Caco-2 (cell line): ENCODE data around the gene FMOD. TPM values are rescaled to one million over a fixed set of nuclear protein-coding genes. Genes with fewer than 3 reads are reported as not detected.

Source experiments
- Bru-seq: library from RNA; stranded (reverse); fragments of 400-500 nt; gene quantifications from one replicate; lab custom pipeline; 2021; lab: Mats Ljungman, UMichigan
- BruChase-seq, 2 experiments: library from RNA; stranded (reverse); fragments of 400-500 nt; gene quantifications; one replicate each; lab custom pipeline; 2021; lab: Mats Ljungman, UMichigan
- BruUV-seq: library from RNA; stranded (reverse); fragments of 400-500 nt; replicated peaks from 2 replicates; lab custom pipeline; 2021; lab: Mats Ljungman, UMichigan
- CTCF ChIA-PET: fragments of 300-600 bp; sonication (Branson Sonifier 250); formaldehyde crosslinking; loops from one replicate; lab custom pipeline; 2022; ENCODE audit warnings: antibody characterized with exemption; lab: Charles Lee
- POLR2A ChIA-PET: fragments of 300-600 bp; sonication (Branson Sonifier 250); formaldehyde crosslinking; loops from one replicate; lab custom pipeline; 2022; ENCODE audit warnings: antibody characterized with exemption; lab: Charles Lee
- DNase-seq, 2 experiments: peaks; one replicate each; pipeline versions ENCODE4 v3.0.0 to v3.0.0-alpha.2; 2020 to 2022
- H3K27me3 ChIP-seq: replicated peaks from 2 replicates; pipeline ENCODE4 v1.6.0; 2011; ENCODE audit warnings: low read length; ENCODE audit not compliant: control insufficient read depth, insufficient read depth
- H3K36me3 ChIP-seq: 2 replicates; pipeline ENCODE4 v1.5.1; 2011; ENCODE audit warnings: low read length; ENCODE audit not compliant: control insufficient read depth, insufficient read depth
- H3K4me1 ChIP-seq: fragments of 250-450 bp; sonication (Bioruptor Pico); 2 replicates; pipeline ENCODE4 v1.5.1; 2020; ENCODE audit warnings: mild to moderate bottlenecking
- H3K4me3 ChIP-seq: 2 replicates; pipeline ENCODE4 v1.5.1; 2011; ENCODE audit warnings: low read depth, mild to moderate bottlenecking, control low read depth, low read length
- H3K9me3 ChIP-seq: fragments of 250-450 bp; sonication (Bioruptor Pico); 2 replicates; pipeline ENCODE4 v1.5.1; 2020; ENCODE audit warnings: mild to moderate bottlenecking, moderate library complexity
- H3K27ac Mint-ChIP-seq: one replicate; pipeline ENCODE4 v1.8.0; 2022; ENCODE audit warnings: mixed read lengths; ENCODE audit not compliant: unreplicated experiment
- H3K27me3 Mint-ChIP-seq: one replicate; pipeline ENCODE4 v1.8.0; 2022; ENCODE audit warnings: mixed read lengths; ENCODE audit not compliant: insufficient read depth, unreplicated experiment
- H3K36me3 Mint-ChIP-seq: one replicate; pipeline ENCODE4 v1.8.0; 2022; ENCODE audit warnings: mild to moderate bottlenecking, mixed read lengths; ENCODE audit not compliant: insufficient read depth, unreplicated experiment
- H3K4me1 Mint-ChIP-seq: one replicate; pipeline ENCODE4 v1.8.0; 2022; ENCODE audit warnings: low read depth, mixed read lengths; ENCODE audit not compliant: unreplicated experiment
- H3K4me3 Mint-ChIP-seq: one replicate; pipeline ENCODE4 v1.8.0; 2022; ENCODE audit warnings: mild to moderate bottlenecking, moderate library complexity, mixed read lengths; ENCODE audit not compliant: unreplicated experiment
- H3K9me3 Mint-ChIP-seq: one replicate; pipeline ENCODE4 v1.8.0; 2022; ENCODE audit warnings: mixed read lengths; ENCODE audit not compliant: unreplicated experiment
- CTCF ChIP-seq, 2 experiments: fragments of 200-600 bp in 1 of 2; IDR thresholded peaks; 1 replicate in 1 of 2; 2 replicates in 1 of 2; pipeline versions ENCODE4 v1.5.1 to v1.8.0; 2011 to 2022; ENCODE audit warnings: antibody characterized with exemption in 1 of 2, control low read depth in 1 of 2, inconsistent platforms in 1 of 2, low read depth in 1 of 2, low read length in 1 of 2, mild to moderate bottlenecking in 1 of 2, moderate library complexity in 1 of 2; ENCODE audit not compliant: insufficient read depth in 1 of 2, severe bottlenecking in 1 of 2, unreplicated experiment in 1 of 2
- intact Hi-C: fragments of 100-400 bp; cut with micrococcal nuclease; formaldehyde crosslinking; loops from one replicate; pipeline ENCODE4 v1.10.0; 2022; ENCODE audit not compliant: unreplicated experiment
- long read RNA-seq: library from polyadenylated mRNA; stranded (forward); transcript quantifications from one replicate; pipeline ENCODE4 v2.0.0, GENCODE V29; 2022
- total RNA-seq: library from RNA; stranded (reverse); gene quantifications from 2 replicates; pipeline ENCODE4 v1.2.3, GENCODE V29; 2022

Gene FMOD
- 32.6 and 36.3 TPM in 2 replicates for total RNA-seq
- Bru-seq, nascent RNA = percentile 58 among the genes with signal in this experiment
- BruChase-seq, experiment 1, labeled RNA remaining after a 2-hour chase = percentile 59 among the genes with signal in this experiment
- percentile 82 among the genes with signal in this experiment for BruChase-seq, experiment 2, labeled RNA remaining after a 6-hour chase
- long read RNA-seq, transcript FMOD-201 (3 exons, 3,310 nt) = major isoform, 24 of 58 reads
- long read RNA-seq, partial matches to known transcripts = 23 of 58 reads
- long read RNA-seq, other reads (novel, unspliced or antisense) = 10 of 58 reads

GRCh38 chr1:203351037-203351625, at the start of gene FMOD:
TSS of gene FMOD (minus strand) at chr1:203351122. CDS start at chr1:203348270, 2,852 bp downstream.
- ChIA-PET CTCF (interaction anchor here (1.3 to 1.6 kb wide), 3 partner anchors 9 to 153 kb away, joined by 3 to 5 read pairs (median 3); no protein-coding TSS in a partner anchor), POLR2A (interaction anchor here (0.5 kb wide), 1 partner anchor 9 kb away, joined by 4 read pairs; no protein-coding TSS in a partner anchor)
- Mint-ChIP-seq H3K36me3 (no peaks in the 10 kb centered on the region), H3K27me3 (peaks cover 3% of the 10 kb centered on the region), H3K27ac (peak within 1 kb of the TSS; percentile 66), H3K4me1 (peaks cover 11% of the 10 kb centered on the region), H3K9me3 (no peaks in the 10 kb centered on the region), H3K4me3 (peak within 1 kb of the TSS; percentile 68)
- Histone ChIP-seq H3K9me3 (no peaks in the 10 kb centered on the region), H3K4me1 (peaks cover 20% of the 10 kb centered on the region), H3K4me3 (peak within 1 kb of the TSS; percentile 19), H3K27me3 (no peaks in the 10 kb centered on the region), H3K36me3 (no peaks in the 10 kb centered on the region)
- intact Hi-C loops = no loop called here
- DNase-seq = peak; percentile 54 to 57
- peak in 1 of 2 experiments; percentile 48 for TF ChIP-seq CTCF (IDR thresholded peaks at IDR 0.05; ENCODE audit: insufficient read depth in 1 of 2, low read depth in 1 of 2, low read length in 1 of 2, severe bottlenecking in 1 of 2, unreplicated experiment in 1 of 2)
- no TSS peak for BruUV-seq

GRCh38 chr1:203396595-203397194, 45.8 kb upstream of the FMOD start:
- TF ChIP-seq CTCF (IDR thresholded peaks at IDR 0.05; ENCODE audit: insufficient read depth in 1 of 2, low read depth in 1 of 2, low read length in 1 of 2, severe bottlenecking in 1 of 2, unreplicated experiment in 1 of 2) = no peak
- Mint-ChIP-seq H3K36me3 (no peaks in the 10 kb centered on the region), H3K27ac (no peak overlapping the region), H3K27me3 (peaks cover 10% of the 10 kb centered on the region), H3K9me3 (no peaks in the 10 kb centered on the region), H3K4me1 (peaks cover 7% of the 10 kb centered on the region), H3K4me3 (no peak overlapping the region)
- H3K4me3 ChIP-seq = no peak overlapping the region
- no TSS peak for BruUV-seq
- no peaks in the 10 kb centered on the region for H3K36me3 ChIP-seq
- DNase-seq = no peak
- ChIA-PET POLR2A (no interaction called here), CTCF (no interaction called here)
- intact Hi-C loops = no loop called here
- no peaks in the 10 kb centered on the region for H3K4me1 ChIP-seq
- H3K9me3 ChIP-seq = peaks cover 11% of the 10 kb centered on the region
- no peaks in the 10 kb centered on the region for H3K27me3 ChIP-seq

- H3K27me3 Mint-ChIP-seq = peaks cover 10% of the 10 kb centered on the region
- DNase-seq = no peak
- no peaks in the 10 kb centered on the region for H3K9me3 Mint-ChIP-seq
- H3K27ac Mint-ChIP-seq = no peak overlapping the region
- no peaks in the 10 kb centered on the region for H3K36me3 Mint-ChIP-seq
- TF ChIP-seq CTCF (IDR thresholded peaks at IDR 0.05; ENCODE audit: insufficient read depth in 1 of 2, low read depth in 1 of 2, low read length in 1 of 2, severe bottlenecking in 1 of 2, unreplicated experiment in 1 of 2) = no peak
- CTCF ChIA-PET = no interaction called here
- H3K27me3 ChIP-seq = no peaks in the 10 kb centered on the region
- intact Hi-C loops = no loop called here
- H3K4me3 ChIP-seq = no peak overlapping the region
- no peaks in the 10 kb centered on the region for H3K4me1 ChIP-seq
- no peaks in the 10 kb centered on the region for H3K36me3 ChIP-seq
- H3K4me3 Mint-ChIP-seq = no peak overlapping the region
- POLR2A ChIA-PET = no interaction called here
- BruUV-seq = no TSS peak
- H3K9me3 ChIP-seq = peaks cover 11% of the 10 kb centered on the region
- H3K4me1 Mint-ChIP-seq = no peaks in the 10 kb centered on the region
Observed at GRCh38 chr1:203395751-203396150, 44.8 kb upstream of the FMOD start.
